SJCRH30 (cell line): ENCODE measurements around the gene ITCH. TPM values are rescaled to one million over a fixed set of nuclear protein-coding genes. Genes with fewer than 3 reads are reported as not detected.
A peak's percentile ranks its signal among the peaks of the same experiment; 100 is the strongest.
"Not testable (repeated sequence)": the region's sequence is repeated elsewhere in the genome, so short reads cannot be mapped to it uniquely, and the experiment has no call there.

Experiments used
- DNase-seq, 2 experiments: peaks; one replicate each; pipeline ENCODE4 v3.0.0-alpha.2; 2015 to 2020
- H3K27ac ChIP-seq: fragments of 250-450 bp; sonication (Bioruptor Pico); 2 replicates; pipeline ENCODE4 v1.5.1; 2020; ENCODE audit warnings: mild to moderate bottlenecking, moderate library complexity
- H3K27me3 ChIP-seq: fragments of 250-450 bp; sonication (Bioruptor Pico); 2 replicates; pipeline ENCODE4 v1.5.1; 2020; ENCODE audit warnings: mild to moderate bottlenecking, moderate library complexity
- H3K36me3 ChIP-seq: fragments of 250-450 bp; sonication (Bioruptor Pico); 2 replicates; pipeline ENCODE4 v1.5.1; 2020; ENCODE audit warnings: mild to moderate bottlenecking, moderate library complexity
- H3K4me1 ChIP-seq: fragments of 250-450 bp; sonication (Bioruptor Pico); 2 replicates; pipeline ENCODE4 v1.5.1; 2020; ENCODE audit warnings: mild to moderate bottlenecking, moderate library complexity
- H3K4me3 ChIP-seq: fragments of 250-450 bp; sonication (Bioruptor Pico); 2 replicates; pipeline ENCODE4 v1.5.1; 2020; ENCODE audit warnings: mild to moderate bottlenecking, moderate library complexity
- H3K9me3 ChIP-seq: fragments of 250-450 bp; sonication (Bioruptor Pico); replicated peaks from 2 replicates; pipeline ENCODE4 v1.5.1; 2020; ENCODE audit warnings: mild to moderate bottlenecking, moderate library complexity
- total RNA-seq: library from RNA; depleted of rRNA; stranded (reverse); fragments of >200 nt; shearing (Covaris generic); gene quantifications from 2 replicates; pipeline ENCODE4 v1.2.3, GENCODE V29; 2014

ITCH gene
- total RNA-seq, 1 experiment from 2014 or later, result 91.1 TPM

GRCh38 chr20:34433391-34433790, 70.3 kb downstream of the ITCH start:
- H3K4me3 ChIP-seq, result no peak overlapping the region
- H3K27me3 ChIP-seq, result no peaks in the 10 kb centered on the region
- no peaks in the 10 kb centered on the region for H3K9me3 ChIP-seq
- no peaks in the 10 kb centered on the region for H3K4me1 ChIP-seq
- DNase-seq, result no peak
- no peak overlapping the region for H3K27ac ChIP-seq
- H3K36me3 ChIP-seq, result peaks cover 35% of the 10 kb centered on the region

GRCh38 chr20:34435589-34435988, 72.5 kb downstream of the ITCH start:
- H3K36me3 ChIP-seq, result peaks cover 39% of the 10 kb centered on the region

GRCh38 chr20:34437330-34437986, 74.4 kb downstream of the ITCH start:
- Histone ChIP-seq H3K27ac (no peak overlapping the region), H3K4me1 (no peaks in the 10 kb centered on the region), H3K4me3 (no peak overlapping the region), H3K9me3 (no peaks in the 10 kb centered on the region), H3K36me3 (peaks cover 50% of the 10 kb centered on the region), H3K27me3 (no peaks in the 10 kb centered on the region)
- no peak for DNase-seq

More at GRCh38 chr20:34435589-34435988, 72.5 kb downstream of the ITCH start:
- Histone ChIP-seq H3K4me3 (no peak overlapping the region), H3K27me3 (no peaks in the 10 kb centered on the region), H3K9me3 (no peaks in the 10 kb centered on the region), H3K27ac (no peak overlapping the region), H3K4me1 (no peaks in the 10 kb centered on the region)
- no peak for DNase-seq

- Histone ChIP-seq H3K4me3 (no peak overlapping the region), H3K27ac (no peak overlapping the region), H3K27me3 (no peaks in the 10 kb centered on the region), H3K4me1 (no peaks in the 10 kb centered on the region), H3K36me3 (peaks cover 65% of the 10 kb centered on the region), H3K9me3 (no peaks in the 10 kb centered on the region)
- no peak for DNase-seq
These were observed 76.1 kb downstream of the ITCH start for GRCh38 chr20:34439168-34439567.

GRCh38 chr20:34441423-34441822, 78.3 kb downstream of the ITCH start:
- not testable (repeated sequence) for H3K27ac ChIP-seq, DNase-seq, H3K9me3 ChIP-seq, H3K4me3 ChIP-seq, H3K4me1 ChIP-seq, H3K27me3 ChIP-seq
- peaks cover 83% of the 10 kb centered on the region for H3K36me3 ChIP-seq

GRCh38 chr20:34443546-34443945, 80.5 kb downstream of the ITCH start:
- Histone ChIP-seq H3K27ac (no peak overlapping the region), H3K4me1 (no peaks in the 10 kb centered on the region), H3K9me3 (no peaks in the 10 kb centered on the region), H3K4me3 (no peak overlapping the region), H3K36me3 (peaks cover 96% of the 10 kb centered on the region), H3K27me3 (no peaks in the 10 kb centered on the region)
- no peak for DNase-seq

- Histone ChIP-seq H3K36me3 (peaks cover 95% of the 10 kb centered on the region), H3K27ac (no peak overlapping the region), H3K27me3 (no peaks in the 10 kb centered on the region), H3K9me3 (no peaks in the 10 kb centered on the region), H3K4me1 (no peaks in the 10 kb centered on the region), H3K4me3 (no peak overlapping the region)
- DNase-seq, result no peak
These were observed 82.3 kb downstream of the ITCH start for GRCh38 chr20:34445177-34446065.

- Histone ChIP-seq H3K27me3 (no peaks in the 10 kb centered on the region), H3K36me3 (peaks cover 92% of the 10 kb centered on the region), H3K4me1 (no peaks in the 10 kb centered on the region), H3K27ac (no peak overlapping the region), H3K9me3 (no peaks in the 10 kb centered on the region), H3K4me3 (no peak overlapping the region)
- DNase-seq, result no peak
These were observed 85.4 kb downstream of the ITCH start for GRCh38 chr20:34448517-34448916.

- Histone ChIP-seq H3K36me3 (peaks cover 79% of the 10 kb centered on the region), H3K4me3 (no peak overlapping the region), H3K9me3 (no peaks in the 10 kb centered on the region), H3K27ac (no peak overlapping the region), H3K27me3 (no peaks in the 10 kb centered on the region), H3K4me1 (no peaks in the 10 kb centered on the region)
- no peak for DNase-seq
These were observed 86.9 kb downstream of the ITCH start for GRCh38 chr20:34449674-34450592.

- H3K27me3 ChIP-seq, result no peaks in the 10 kb centered on the region
- H3K9me3 ChIP-seq, result no peaks in the 10 kb centered on the region
- no peak overlapping the region for H3K4me3 ChIP-seq
- H3K36me3 ChIP-seq, result peaks cover 71% of the 10 kb centered on the region
- DNase-seq, result no peak
- H3K27ac ChIP-seq, result no peak overlapping the region
- no peaks in the 10 kb centered on the region for H3K4me1 ChIP-seq
These were observed 89.4 kb downstream of the ITCH start for GRCh38 chr20:34452281-34452982.

- Histone ChIP-seq H3K4me1 (no peaks in the 10 kb centered on the region), H3K9me3 (no peaks in the 10 kb centered on the region), H3K4me3 (no peak overlapping the region), H3K27me3 (no peaks in the 10 kb centered on the region), H3K27ac (no peak overlapping the region), H3K36me3 (peaks cover 70% of the 10 kb centered on the region)
- no peak for DNase-seq
These were observed 95.6 kb downstream of the ITCH start for GRCh38 chr20:34458631-34459030.

- no peaks in the 10 kb centered on the region for H3K27me3 ChIP-seq
- no peak overlapping the region for H3K27ac ChIP-seq
- no peak for DNase-seq
- no peaks in the 10 kb centered on the region for H3K9me3 ChIP-seq
- no peak overlapping the region for H3K4me3 ChIP-seq
- no peaks in the 10 kb centered on the region for H3K4me1 ChIP-seq
- peaks cover 74% of the 10 kb centered on the region for H3K36me3 ChIP-seq
These were observed 96.3 kb downstream of the ITCH start for GRCh38 chr20:34459209-34459897.

GRCh38 chr20:34461779-34462087, 98.7 kb downstream of the ITCH start:
- Histone ChIP-seq H3K36me3 (peaks cover 82% of the 10 kb centered on the region), H3K27me3 (no peaks in the 10 kb centered on the region), H3K9me3 (no peaks in the 10 kb centered on the region), H3K27ac (no peak overlapping the region), H3K4me1 (peaks cover 3% of the 10 kb centered on the region; the same call in 1 of the 2 replicates), H3K4me3 (no peak overlapping the region)
- no peak for DNase-seq

- H3K9me3 ChIP-seq, result no peaks in the 10 kb centered on the region
- no peak overlapping the region for H3K4me3 ChIP-seq
- peaks cover 57% of the 10 kb centered on the region for H3K4me1 ChIP-seq
- H3K27ac ChIP-seq, result peak overlapping the region; percentile 58
- DNase-seq, result peak; percentile 84 to 91
- H3K27me3 ChIP-seq, result no peaks in the 10 kb centered on the region
- peaks cover 58% of the 10 kb centered on the region for H3K36me3 ChIP-seq
These were observed 105.9 kb downstream of the ITCH start for GRCh38 chr20:34468951-34469350.
